DLD1 (cell line): Measurements from ENCODE around the gene NR4A2.
"Not testable (repeated sequence)": the region's sequence is repeated elsewhere in the genome, so short reads cannot be mapped to it uniquely, and the experiment has no call there.

Experiments used
- in situ Hi-C: cut with HindIII; loops from 2 replicates; pipeline ENCODE4 v1.10.0; 2017; ENCODE audit warnings: low sequenced_read_pairs

Gene NR4A2

GRCh38 chr2:156322051-156322685, 10.4 kb downstream of the NR4A2 start:
- in situ Hi-C loops = no loop called here

GRCh38 chr2:156321243-156321904, 11.1 kb downstream of the NR4A2 start:
- in situ Hi-C loops = no loop called here

GRCh38 chr2:156320486-156321098, 11.9 kb downstream of the NR4A2 start:
- in situ Hi-C loops = no loop called here

GRCh38 chr2:156319811-156320485, 12.6 kb downstream of the NR4A2 start:
- in situ Hi-C loops = no loop called here

DNA sequence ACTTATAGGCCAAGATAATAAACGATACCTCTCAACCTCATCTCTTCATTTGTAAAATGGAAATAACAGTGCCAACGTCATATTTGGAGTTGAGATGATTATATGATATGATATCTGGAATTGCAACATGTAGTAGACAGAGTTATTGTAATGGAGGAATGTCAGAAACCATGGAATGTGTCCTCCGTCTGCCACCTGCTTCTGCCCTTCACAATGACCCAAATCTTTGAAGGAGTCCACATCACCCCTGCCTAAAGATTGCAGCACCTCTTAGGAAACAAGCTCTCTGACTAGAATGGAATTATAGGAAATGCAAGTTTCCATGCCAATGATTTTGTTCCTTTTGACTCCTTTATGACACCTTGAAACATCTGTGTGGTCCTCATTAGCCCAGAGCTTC, 14.9 kb downstream of the NR4A2 start:
- in situ Hi-C loops = no loop called here

- in situ Hi-C loops = no loop called here
These were observed 20.5 kb downstream of the NR4A2 start for GRCh38 chr2:156311976-156312375.

DNA sequence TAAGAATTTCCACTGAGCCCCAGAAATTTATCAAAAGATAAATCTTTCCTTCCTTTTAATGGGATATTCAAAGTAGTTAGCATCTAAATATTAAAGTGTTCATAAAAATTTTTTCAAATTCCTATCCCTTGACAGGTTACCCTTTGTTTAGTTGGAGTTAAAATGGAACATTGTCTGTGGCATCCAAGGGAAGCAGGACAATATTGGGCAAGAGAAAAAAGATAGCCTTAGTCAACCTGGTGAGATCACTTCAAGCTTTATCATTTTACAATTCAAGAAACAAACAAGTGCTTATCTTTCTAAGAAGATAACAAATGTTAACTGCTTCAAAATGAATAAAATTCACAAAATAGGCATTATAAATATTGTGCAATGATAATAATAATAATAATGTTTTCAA, 21.7 kb downstream of the NR4A2 start:
- in situ Hi-C loops = no loop called here

DNA sequence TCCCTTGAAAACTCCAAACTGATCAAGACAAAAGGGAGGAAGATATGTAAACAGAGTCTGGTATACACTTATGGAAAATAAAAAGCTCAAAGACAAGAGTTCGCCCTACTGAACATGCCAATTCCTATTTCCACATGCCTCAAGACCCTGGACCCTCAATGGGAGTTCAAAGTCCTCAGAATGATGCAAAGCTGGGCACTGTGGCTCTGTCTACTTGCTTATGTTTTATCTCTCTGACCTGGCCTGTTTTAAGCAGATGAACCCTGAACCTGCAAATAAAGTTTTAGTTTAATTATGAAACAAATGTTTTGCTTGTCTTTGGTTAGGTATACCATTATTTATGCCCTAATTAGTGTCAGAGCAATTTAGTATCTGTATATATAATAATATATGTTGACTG, 22.6 kb downstream of the NR4A2 start:
- in situ Hi-C loops = no loop called here

GRCh38 chr2:156309167-156309566, 23.4 kb downstream of the NR4A2 start:
- in situ Hi-C loops = no loop called here

DNA sequence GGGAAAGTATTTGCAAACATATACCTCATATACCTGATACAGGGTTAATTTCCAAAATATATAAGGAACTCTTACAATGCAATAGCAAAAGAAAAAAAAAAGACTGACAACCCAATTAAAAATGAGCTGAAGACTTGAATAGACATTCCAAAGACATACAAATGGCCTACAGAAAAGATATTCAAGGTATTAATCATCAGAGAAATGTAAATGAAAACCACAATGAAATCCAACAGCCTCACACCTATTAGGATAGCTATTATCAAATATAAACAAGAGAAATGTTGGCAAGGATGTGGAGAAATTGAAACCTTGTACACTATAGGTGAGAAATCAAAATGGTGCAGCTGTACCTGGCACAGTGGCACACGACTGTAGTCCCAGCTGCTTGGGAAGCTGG, 25.7 kb downstream of the NR4A2 start:
- in situ Hi-C loops = no loop called here

- in situ Hi-C loops = no loop called here
These were observed 27.4 kb downstream of the NR4A2 start for GRCh38 chr2:156305121-156305520.

GRCh38 chr2:156300337-156300736, 32.2 kb downstream of the NR4A2 start:
- in situ Hi-C loops = no loop called here

DNA sequence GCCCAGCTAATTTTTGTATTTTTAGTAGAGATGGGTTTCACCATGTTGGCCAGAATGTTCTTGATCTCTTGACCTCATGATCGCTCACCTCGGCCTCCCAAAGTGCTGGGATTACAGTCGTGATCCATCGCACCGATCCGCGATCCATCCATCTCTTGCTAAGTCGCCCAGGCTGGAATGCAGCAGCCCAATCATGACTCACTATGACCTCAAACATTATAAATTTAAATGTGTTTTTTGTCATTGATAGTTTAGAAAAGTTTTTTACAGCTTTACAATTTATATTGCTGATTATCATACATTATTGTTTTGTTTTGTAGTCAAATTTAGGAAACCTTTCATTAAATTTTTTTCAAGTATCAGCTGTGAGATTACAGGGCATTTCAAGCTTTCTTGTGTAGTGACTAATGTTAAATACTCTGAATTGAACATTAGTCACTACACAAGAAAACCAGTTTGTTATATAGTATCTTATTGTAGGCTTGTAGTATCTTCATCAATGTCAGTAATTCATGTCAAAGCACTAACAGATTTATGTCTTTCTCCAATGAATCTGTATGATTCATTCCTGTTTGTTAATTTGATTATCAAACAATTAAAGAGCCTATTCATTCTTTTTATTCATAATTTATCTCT, 37.5 kb downstream of the NR4A2 start:
- in situ Hi-C loops = no loop called here

DNA sequence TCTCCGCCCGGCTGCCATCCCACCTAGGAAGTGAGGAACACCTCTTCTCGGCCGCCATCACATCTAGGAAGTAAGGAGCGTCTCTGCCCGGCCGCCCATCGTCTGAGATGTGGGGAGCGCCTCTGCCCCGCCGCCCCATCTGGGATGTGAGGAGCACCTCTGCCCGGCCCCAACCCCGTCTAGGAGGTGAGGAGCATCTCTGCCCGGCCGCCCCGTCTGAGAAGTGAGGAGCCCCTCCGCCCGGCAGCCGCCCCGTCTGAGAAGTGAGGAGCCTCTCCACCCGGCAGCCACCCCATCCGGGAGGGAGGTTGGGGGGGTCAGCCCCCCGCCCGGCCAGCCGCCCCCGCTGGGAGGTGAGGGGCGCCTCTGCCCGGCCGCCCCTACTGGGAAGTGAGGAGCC, 39.1 kb downstream of the NR4A2 start:
- in situ Hi-C loops = not testable (repeated sequence)

DNA sequence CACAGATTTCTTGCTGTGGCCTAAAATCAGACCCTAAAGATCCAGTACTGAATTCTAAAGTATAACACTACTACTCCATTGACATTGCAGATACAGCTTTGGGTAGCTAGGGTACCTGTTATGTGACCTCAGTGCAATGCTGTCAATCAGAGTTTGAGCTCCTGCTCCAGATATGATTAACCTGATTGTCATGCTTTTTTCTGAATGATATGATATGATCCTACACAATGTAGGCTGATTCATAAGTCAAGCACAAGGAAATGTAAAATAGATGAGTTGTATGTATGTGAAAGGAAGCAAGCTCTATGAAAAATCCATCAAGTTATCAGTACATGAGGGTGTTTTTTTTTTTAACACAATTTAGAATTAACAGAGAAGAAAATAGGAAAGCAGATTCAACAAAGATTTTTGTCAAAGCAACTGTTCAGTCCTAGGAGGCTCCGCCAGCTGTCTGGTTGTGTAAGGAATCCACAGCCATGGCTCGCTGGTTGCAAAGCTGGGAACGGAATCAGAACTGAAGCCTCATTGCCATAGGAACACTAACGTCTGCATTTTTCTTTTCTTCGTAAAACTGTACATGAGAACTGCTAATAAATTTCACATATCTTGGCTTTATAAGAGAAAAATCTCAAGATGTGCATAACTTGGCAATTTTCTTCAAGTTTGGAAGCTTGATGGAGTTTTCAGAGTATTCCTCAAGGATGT, 52.9 kb downstream of the NR4A2 start:
- in situ Hi-C loops = no loop called here
